Activated CD8-positive, alpha-beta memory T cell treated with anti-CD3 and anti-CD28 coated beads for 1 hour (primary cell): ENCODE measurements around the gene SAT2.

ENCODE experiments used
- DNase-seq, 2 donors: peaks; one replicate each; pipeline ENCODE4 v3.0.0-alpha.2; 2020; ENCODE audit warnings: low read depth in 1 of 2; ENCODE audit errors: extremely low read depth in 1 of 2

SAT2 gene

GRCh38 chr17:7592422-7593021 lies 35.1 kb downstream of the SAT2 start:
- no peak for DNase-seq

- no peak for DNase-seq
Observed at GRCh38 chr17:7591596-7591995, 36.0 kb downstream of the SAT2 start.

GRCh38 chr17:7590743-7591142 lies 36.9 kb downstream of the SAT2 start:
- DNase-seq = no peak

- DNase-seq = no peak
Observed at GRCh38 chr17:7589891-7590691, 37.5 kb downstream of the SAT2 start, which contains the start of gene SOX15. TSS of gene SOX15 (minus strand) at chr17:7590094. CDS start at chr17:7589676, 418 bp downstream.

GRCh38 chr17:7589204-7589868 lies 38.3 kb downstream of the SAT2 start:
- peak in 1 of 2 donors; percentile 39 for DNase-seq

- DNase-seq = no peak
Observed at GRCh38 chr17:7588553-7589203, 38.9 kb downstream of the SAT2 start.

- no peak for DNase-seq
Observed at GRCh38 chr17:7587420-7588151, 40.0 kb downstream of the SAT2 start.

GRCh38 chr17:7586673-7587419 lies 40.8 kb downstream of the SAT2 start:
- DNase-seq = no peak

GRCh38 chr17:7583253-7584109 lies 44.1 kb downstream of the SAT2 start, which contains the start of gene MPDU1:
TSS of gene MPDU1 (plus strand) at chr17:7583852. CDS start at chr17:7583863, 11 bp downstream.
- DNase-seq = peak; percentile 89 to 90

- DNase-seq = no peak
Observed at GRCh38 chr17:7582396-7583252, 45.0 kb downstream of the SAT2 start.

- DNase-seq = no peak
Observed at GRCh38 chr17:7580604-7581575, 46.7 kb downstream of the SAT2 start.

- no peak for DNase-seq
Observed at GRCh38 chr17:7579834-7580603, 47.6 kb downstream of the SAT2 start.

GRCh38 chr17:7579001-7579833 lies 48.4 kb downstream of the SAT2 start, which contains the start of gene CD68:
TSS of gene CD68 (plus strand) at chr17:7579638. CDS start at chr17:7579678, 40 bp downstream.
- DNase-seq = peak in 1 of 2 donors; percentile 28

GRCh38 chr17:7577327-7578199 lies 50.1 kb downstream of the SAT2 start:
- no peak for DNase-seq
